H1 (cell line): Measurements from ENCODE around the gene TMEM120A. TPM values are rescaled to one million over a fixed set of nuclear protein-coding genes. Genes with fewer than 3 reads are reported as not detected.

Source experiments
- CTCF ChIA-PET: fragments of 300-600 bp; sonication (Branson Sonifier 250); formaldehyde crosslinking; loops from one replicate; lab custom pipeline; 2021; ENCODE audit not compliant: partially characterized antibody; lab: Charles Lee
- POLR2A ChIA-PET: fragments of 300-600 bp; sonication (Branson Sonifier 250); formaldehyde crosslinking; loops from one replicate; lab custom pipeline; 2021; ENCODE audit warnings: inconsistent platforms; ENCODE audit not compliant: partially characterized antibody; lab: Charles Lee
- DNase-seq, 2 experiments: peaks; one replicate each; pipeline versions ENCODE4 v3.0.0 to v3.0.0-alpha.2; 2010 to 2022; ENCODE audit warnings: low spot score in 2 of 2, low read depth in 1 of 2, mixed read lengths in 1 of 2
- FAIRE-seq: peaks from 2 replicates; lab custom pipeline; 2011; peaks lifted over from hg19 to GRCh38; lab: Jason Lieb, UNC
- H2AFZ ChIP-seq: 2 replicates; pipeline ENCODE4 v1.8.1; 2012; ENCODE audit warnings: low read length, inconsistent platforms
- H2AK5ac ChIP-seq: 2 replicates; pipeline ENCODE4 v1.6.1; 2013; ENCODE audit warnings: low read depth, low read length
- H2BK120ac ChIP-seq: replicated peaks from 2 replicates; pipeline ENCODE3; 2013; ENCODE audit warnings: low read depth, low read length, inconsistent platforms
- H2BK12ac ChIP-seq: 2 replicates; pipeline ENCODE4 v1.6.1; 2013; ENCODE audit warnings: low read depth, low read length
- H2BK15ac ChIP-seq: 2 replicates; pipeline ENCODE4 v1.6.1; 2013; ENCODE audit warnings: low read length
- H2BK20ac ChIP-seq: 2 replicates; pipeline ENCODE4 v1.6.1; 2013; ENCODE audit warnings: low read length
- H2BK5ac ChIP-seq: 2 replicates; pipeline ENCODE4 v1.6.1; 2013; ENCODE audit warnings: low read depth, low read length
- H3K14ac ChIP-seq: 2 replicates; pipeline ENCODE4 v1.6.1; 2013; ENCODE audit warnings: inconsistent platforms; ENCODE audit not compliant: insufficient read length
- H3K18ac ChIP-seq: 2 replicates; pipeline ENCODE4 v1.6.1; 2013; ENCODE audit warnings: low read length; ENCODE audit errors: extremely low read depth
- H3K23ac ChIP-seq: 2 replicates; pipeline ENCODE4 v1.6.1; 2013; ENCODE audit warnings: inconsistent platforms; ENCODE audit not compliant: insufficient read length
- H3K23me2 ChIP-seq: 2 replicates; pipeline ENCODE4 v1.6.1; 2013; ENCODE audit warnings: low read depth, low read length
- H3K27ac ChIP-seq: 2 replicates; pipeline ENCODE4 v1.6.1; 2011; ENCODE audit warnings: low read depth, low read length, inconsistent platforms
- H3K27me3 ChIP-seq, 4 experiments: replicated peaks in 1 of 4; 1 replicate in 1 of 4; 2 replicates in 3 of 4; pipeline versions ENCODE4 v1.6.1 to v1.8.1; 2011 to 2013; ENCODE audit warnings: low read length in 3 of 4, mild to moderate bottlenecking in 3 of 4, inconsistent platforms in 2 of 4, mixed read lengths in 2 of 4, moderate library complexity in 1 of 4; ENCODE audit not compliant: control insufficient read depth in 3 of 4, insufficient read depth in 3 of 4; ENCODE audit errors: extremely low read depth in 1 of 4
- H3K36me3 ChIP-seq, 4 experiments: 2 replicates each; pipeline versions ENCODE4 v1.6.1 to v1.8.1; 2011 to 2013; ENCODE audit warnings: mild to moderate bottlenecking in 4 of 4, low read length in 3 of 4, moderate library complexity in 2 of 4, control low read depth in 1 of 4, inconsistent platforms in 1 of 4; ENCODE audit not compliant: insufficient read depth in 4 of 4, control insufficient read depth in 2 of 4
- H3K4ac ChIP-seq: replicated peaks from 2 replicates; pipeline ENCODE3; 2013; ENCODE audit warnings: low read length, low read depth, mixed read lengths, inconsistent platforms; ENCODE audit not compliant: insufficient read length
- H3K4me1 ChIP-seq, 4 experiments: replicated peaks in 1 of 4; 1 replicate in 1 of 4; 2 replicates in 3 of 4; pipeline versions ENCODE4 v1.6.1 to v1.8.1; 2011 to 2013; ENCODE audit warnings: low read length in 3 of 4, inconsistent platforms in 2 of 4, mixed read lengths in 1 of 4; ENCODE audit not compliant: insufficient read depth in 4 of 4, control insufficient read depth in 3 of 4
- H3K4me2 ChIP-seq, 2 experiments: 2 replicates each; pipeline versions ENCODE4 v1.6.1 to v1.8.1; 2011 to 2013; ENCODE audit warnings: low read depth in 2 of 2, low read length in 2 of 2, control low read depth in 1 of 2, inconsistent platforms in 1 of 2, mild to moderate bottlenecking in 1 of 2; ENCODE audit not compliant: insufficient read depth in 1 of 2
- H3K4me3 ChIP-seq, 4 experiments: fragments of 200-600, 300-600 bp in 1 of 4; sonication (generic), shearing (Covaris generic), sonication (Bioruptor Twin) in 1 of 4; 2 replicates each; pipeline versions ENCODE4 v1.5.1 to v1.8.1; 2011 to 2016; ENCODE audit warnings: low read length in 4 of 4, low read depth in 3 of 4, control low read depth in 2 of 4, inconsistent platforms in 2 of 4, mild to moderate bottlenecking in 2 of 4, mixed read lengths in 1 of 4, moderate library complexity in 1 of 4; ENCODE audit not compliant: insufficient read depth in 2 of 4; ENCODE audit errors: extremely low read depth in 1 of 4
- H3K56ac ChIP-seq: replicated peaks from 2 replicates; pipeline ENCODE3; 2013; ENCODE audit warnings: low read depth, mild to moderate bottlenecking, mixed read lengths, low read length, inconsistent platforms; ENCODE audit not compliant: insufficient read length
- H3K79me1 ChIP-seq: 2 replicates; pipeline ENCODE4 v1.6.1; 2013; ENCODE audit warnings: low read depth, low read length, control low read depth
- H3K79me2 ChIP-seq, 2 experiments: 2 replicates each; pipeline versions ENCODE4 v1.6.1 to v1.8.1; 2012 to 2013; ENCODE audit warnings: low read length in 2 of 2, mild to moderate bottlenecking in 2 of 2, inconsistent platforms in 1 of 2; ENCODE audit not compliant: insufficient read depth in 2 of 2, control insufficient read depth in 1 of 2
- H3K9ac ChIP-seq, 4 experiments: replicated peaks in 1 of 4; 1 replicate in 1 of 4; 2 replicates in 3 of 4; pipeline versions ENCODE4 v1.6.1 to v1.8.1; 2011 to 2013; ENCODE audit warnings: low read depth in 3 of 4, low read length in 3 of 4, control low read depth in 2 of 4, mild to moderate bottlenecking in 2 of 4, moderate library complexity in 2 of 4, inconsistent platforms in 1 of 4; ENCODE audit errors: extremely low read depth in 1 of 4
- H3K9me3 ChIP-seq, 2 experiments: 2 replicates each; pipeline versions ENCODE4 v1.6.1 to v1.8.1; 2012 to 2013; ENCODE audit warnings: mild to moderate bottlenecking in 2 of 2, moderate library complexity in 2 of 2, control low read depth in 1 of 2, inconsistent platforms in 1 of 2, low read depth in 1 of 2, low read length in 1 of 2, mixed read lengths in 1 of 2; ENCODE audit not compliant: insufficient read depth in 2 of 2
- H4K20me1 ChIP-seq, 2 experiments: replicated peaks in 1 of 2; 2 replicates each; pipeline versions ENCODE3 to v1.8.1; 2011 to 2013; ENCODE audit warnings: inconsistent platforms in 2 of 2, low read length in 2 of 2, mild to moderate bottlenecking in 1 of 2; ENCODE audit not compliant: insufficient read depth in 2 of 2, control insufficient read depth in 1 of 2
- H4K5ac ChIP-seq: 2 replicates; pipeline ENCODE4 v1.6.1; 2013; ENCODE audit warnings: low read length, low read depth, mixed read lengths, inconsistent platforms; ENCODE audit not compliant: insufficient read length
- H4K8ac ChIP-seq: 2 replicates; pipeline ENCODE4 v1.8.0; 2013; ENCODE audit warnings: mild to moderate bottlenecking, moderate library complexity, low read length, inconsistent platforms; ENCODE audit not compliant: insufficient read depth; ENCODE audit errors: extremely low read depth
- H4K91ac ChIP-seq: replicated peaks from 2 replicates; pipeline ENCODE3; 2013; ENCODE audit warnings: low read length, mixed read lengths, inconsistent platforms; ENCODE audit not compliant: insufficient read length
- BACH1 ChIP-seq: IDR thresholded peaks from 2 replicates; pipeline ENCODE4 v1.6.1; 2012; ENCODE audit warnings: low read length, improper control_type of control experiment
- CBX5 ChIP-seq: fragments of 300-800, 300-1000 bp; sonication (generic); IDR thresholded peaks from 2 replicates; pipeline ENCODE4 v1.7.1; 2016; ENCODE audit warnings: antibody characterized with exemption, low read length, low read depth
- CEBPB ChIP-seq: IDR thresholded peaks from 2 replicates; pipeline ENCODE4 v1.6.1; 2012; ENCODE audit warnings: low read depth, low read length
- CHD1 ChIP-seq: IDR thresholded peaks from 2 replicates; pipeline ENCODE4 v1.6.1; 2012; ENCODE audit warnings: low read depth, low read length, improper control_type of control experiment
- CTBP2 ChIP-seq: IDR thresholded peaks from 2 replicates; pipeline ENCODE4 v1.7.0; 2011; ENCODE audit warnings: borderline replicate concordance, mild to moderate bottlenecking, moderate library complexity, mixed read lengths, low read length; ENCODE audit not compliant: insufficient read depth, insufficient read length
- EGR1 ChIP-seq: IDR thresholded peaks from 2 replicates; pipeline ENCODE4 v1.6.1; 2011; ENCODE audit warnings: low read depth, low read length, borderline replicate concordance
- GTF2F1 ChIP-seq: IDR thresholded peaks from 2 replicates; pipeline ENCODE4 v1.6.1; 2012; ENCODE audit warnings: low read depth, low read length, improper control_type of control experiment, borderline replicate concordance
- KDM1A ChIP-seq: fragments of 200-600, 300-600 bp; sonication (generic); IDR thresholded peaks from 2 replicates; pipeline ENCODE4 v1.7.1; 2016; ENCODE audit warnings: mild to moderate bottlenecking, low read length, borderline replicate concordance
- KDM5A ChIP-seq: fragments of 200-600 bp; IDR thresholded peaks from 2 replicates; pipeline ENCODE4 v1.7.1; 2012; ENCODE audit warnings: mild to moderate bottlenecking, low read length, inconsistent platforms, mixed read lengths
- NANOG ChIP-seq: IDR thresholded peaks from 2 replicates; pipeline ENCODE4 v1.6.1; 2011; ENCODE audit warnings: low read length, low read depth, mild to moderate bottlenecking, inconsistent platforms; ENCODE audit not compliant: insufficient read depth, poor library complexity, severe bottlenecking
- POLR2AphosphoS5 ChIP-seq: IDR thresholded peaks from 2 replicates; pipeline ENCODE4 v1.6.1; 2011; ENCODE audit warnings: low read depth, low read length
- SIN3A ChIP-seq, 2 experiments: IDR thresholded peaks in 1 of 2; conservative IDR thresholded peaks in 1 of 2; 2 replicates each; pipeline ENCODE4 v1.6.1; 2011 to 2012; ENCODE audit warnings: low read length in 2 of 2, improper control_type of control experiment in 1 of 2, low read depth in 1 of 2, mild to moderate bottlenecking in 1 of 2
- SP2 ChIP-seq: IDR thresholded peaks from 2 replicates; pipeline ENCODE4 v1.6.1; 2012; ENCODE audit warnings: mild to moderate bottlenecking, low read length, inconsistent platforms
- WGBS, 2 experiments: shearing (Covaris generic) in 1 of 2; methylation state at CpG; one replicate each; pipeline versions ENCODE4 v1.1.6 to v1.1.7; 2013 to 2015; ENCODE audit warnings: low lambda C conversion rate in 2 of 2, mixed read lengths in 2 of 2, inconsistent platforms in 1 of 2, low coverage in 1 of 2, missing lambda C conversion rate in 1 of 2; ENCODE audit not compliant: insufficient replicate concordance in 2 of 2, insufficient coverage in 1 of 2, insufficient read length in 1 of 2; ENCODE audit errors: extremely low coverage in 1 of 2, missing lambda C conversion rate in 1 of 2; 5-methylcytosine and 5-hydroxymethylcytosine counted together
- polyA plus RNA-seq, 7 experiments: library from polyadenylated mRNA; depleted of rRNA in 3 of 7; stranded (reverse) in 5 of 7; unstranded in 2 of 7; fragments of >200 nt in 5 of 7; fragments of 200-250 nt in 2 of 7; gene quantifications; 1 replicate in 5 of 7; 2 replicates in 1 of 7; 4 replicates in 1 of 7; pipeline versions ENCODE4 v1.2.1 to v1.2.3, GENCODE V29; 2011 to 2013; ENCODE audit warnings: missing spikeins in 2 of 7, mixed read lengths in 2 of 7
- total RNA-seq: library from RNA; stranded (reverse); fragmentation: NEBNext Ultra II Directional; extraction: Animal tissue kit (Norgen Biotek cat#: 25700); gene quantifications from 2 replicates; pipeline ENCODE4 v1.2.1, GENCODE V29; 2021
- TF ChIP-seq, protein P1 (sequence below): IDR thresholded peaks from 2 replicates; pipeline ENCODE4 v1.6.1; 2011; ENCODE audit warnings: low read depth, mild to moderate bottlenecking, low read length; ENCODE audit not compliant: insufficient read depth

Gene TMEM120A
- total and polyA plus RNA-seq, 2 of the 8 experiments (the other 6 are each of a cell fraction or from before 2014, with no cell fraction given): 15.6 to 49.9 TPM

- Histone ChIP-seq H2BK12ac (no peak overlapping the region), H4K91ac (no peak overlapping the region), H4K8ac (no peak overlapping the region), H3K79me1 (peaks cover 7% of the 10 kb centered on the region), H2BK20ac (no peak overlapping the region), H2AFZ (no peak overlapping the region), H3K27me3 (no peaks in the 10 kb centered on the region), H3K14ac (no peak overlapping the region), H4K5ac (no peak overlapping the region), H3K4ac (no peak overlapping the region), H3K27ac (no peak overlapping the region), H3K36me3 (peaks cover 4 to 17% (median 7%) of the 10 kb centered on the region in 4 experiments; a peak in 5 of 8 replicates), H3K9ac (no peak overlapping the region), H3K9me3 (no peaks in the 10 kb centered on the region), H2BK5ac (no peak overlapping the region), H2BK15ac (no peak overlapping the region), H3K4me3 (no peak overlapping the region), H3K23me2 (no peaks in the 10 kb centered on the region), H3K79me2 (no peaks in the 10 kb centered on the region), H4K20me1 (peaks cover 0 to 19% of the 10 kb centered on the region in 2 experiments), H3K4me2 (no peak overlapping the region), H3K4me1 (0 out of 7 replicates have a peak, but pooled peaks cover 0 to 2% (median 0%) of the 10 kb centered on the region in 4 experiments), H3K23ac (no peak overlapping the region), H3K56ac (no peak overlapping the region), H3K18ac (no peak overlapping the region), H2BK120ac (no peak overlapping the region), H2AK5ac (no peak overlapping the region)
- CTCF ChIA-PET: interaction anchor here (1.7 to 4.5 kb wide), 2 partner anchors 36 to 103 kb away, joined by 6 to 17 read pairs; no protein-coding TSS in a partner anchor
- POLR2A ChIA-PET: interaction anchor here (1.2 kb wide), 1 partner anchor 97 kb away, joined by 3 read pairs; no protein-coding TSS in a partner anchor
- TF ChIP-seq POLR2AphosphoS5 (no peak), CHD1 (no peak), SP2 (no peak), CEBPB (no peak), CTBP2 (no peak), KDM1A (no peak), CBX5 (no peak), NANOG (no peak), EGR1 (no peak), KDM5A (no peak), BACH1 (no peak), SIN3A (conservative IDR thresholded peaks at IDR 0.05 in 1 of 2, IDR thresholded peaks at IDR 0.05 in 1 of 2; ENCODE audit: low read depth in 1 of 2, low read length in 2 of 2) (no peak), GTF2F1 (no peak)
- TF ChIP-seq, protein P1, sequence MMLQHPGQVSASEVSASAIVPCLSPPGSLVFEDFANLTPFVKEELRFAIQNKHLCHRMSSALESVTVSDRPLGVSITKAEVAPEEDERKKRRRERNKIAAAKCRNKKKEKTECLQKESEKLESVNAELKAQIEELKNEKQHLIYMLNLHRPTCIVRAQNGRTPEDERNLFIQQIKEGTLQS: no peak
- FAIRE-seq (no peak), DNase-seq (no peak)
- 96% methylated on average over 13 of the region's 13 CpGs; no CpG with 5 or more reads in 1 of the 2 experiments for WGBS, 2 experiments
Measured at GRCh38 chr7:75969182-75969581, 25.2 kb downstream of the TMEM120A start.
